PC-3 (cell line): ENCODE measurements around the gene PPM1B.

Experiments
- EZH2 ChIP-seq: fragments of 300-600 bp; sonication (generic); IDR thresholded peaks from one replicate; pipeline ENCODE4 v1.6.1; 2017; ENCODE audit warnings: antibody characterized with exemption, mild to moderate bottlenecking, low read length; ENCODE audit not compliant: unreplicated experiment
- EZH2phosphoT487 ChIP-seq: fragments of 300-600 bp; sonication (generic); IDR thresholded peaks from 2 replicates; pipeline ENCODE4 v1.6.1; 2018; ENCODE audit warnings: mild to moderate bottlenecking, antibody characterized with exemption, low read length, borderline replicate concordance
- TF ChIP-seq, protein P1 (sequence below): fragments of 300-600 bp; sonication (generic); conservative IDR thresholded peaks from 2 replicates; pipeline ENCODE4 v1.5.1; 2017; ENCODE audit warnings: antibody characterized with exemption, low read depth, mild to moderate bottlenecking, low read length

DNA sequence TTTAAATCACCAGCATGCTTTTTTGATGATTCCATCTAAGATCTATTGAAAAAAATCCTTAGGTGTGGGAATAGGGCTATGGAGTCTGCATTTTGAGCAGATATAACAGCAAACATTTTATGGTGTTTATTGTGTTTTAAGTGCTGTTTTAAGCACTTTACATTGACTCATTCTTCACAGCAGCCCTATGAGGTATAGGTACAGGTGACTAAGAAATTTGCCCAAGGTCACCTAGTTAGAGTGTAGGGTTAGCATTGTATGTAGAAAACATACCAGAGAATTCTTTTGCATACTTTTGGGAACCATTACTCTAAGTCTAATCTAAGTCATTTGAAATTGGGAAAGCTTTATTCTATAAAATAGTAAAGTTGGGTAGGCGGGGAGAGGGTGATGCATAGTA lies 31.3 kb downstream of the PPM1B start:
- TF ChIP-seq, protein P1, sequence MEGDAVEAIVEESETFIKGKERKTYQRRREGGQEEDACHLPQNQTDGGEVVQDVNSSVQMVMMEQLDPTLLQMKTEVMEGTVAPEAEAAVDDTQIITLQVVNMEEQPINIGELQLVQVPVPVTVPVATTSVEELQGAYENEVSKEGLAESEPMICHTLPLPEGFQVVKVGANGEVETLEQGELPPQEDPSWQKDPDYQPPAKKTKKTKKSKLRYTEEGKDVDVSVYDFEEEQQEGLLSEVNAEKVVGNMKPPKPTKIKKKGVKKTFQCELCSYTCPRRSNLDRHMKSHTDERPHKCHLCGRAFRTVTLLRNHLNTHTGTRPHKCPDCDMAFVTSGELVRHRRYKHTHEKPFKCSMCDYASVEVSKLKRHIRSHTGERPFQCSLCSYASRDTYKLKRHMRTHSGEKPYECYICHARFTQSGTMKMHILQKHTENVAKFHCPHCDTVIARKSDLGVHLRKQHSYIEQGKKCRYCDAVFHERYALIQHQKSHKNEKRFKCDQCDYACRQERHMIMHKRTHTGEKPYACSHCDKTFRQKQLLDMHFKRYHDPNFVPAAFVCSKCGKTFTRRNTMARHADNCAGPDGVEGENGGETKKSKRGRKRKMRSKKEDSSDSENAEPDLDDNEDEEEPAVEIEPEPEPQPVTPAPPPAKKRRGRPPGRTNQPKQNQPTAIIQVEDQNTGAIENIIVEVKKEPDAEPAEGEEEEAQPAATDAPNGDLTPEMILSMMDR, result no peak
- no peak for TF ChIP-seq EZH2
- TF ChIP-seq EZH2phosphoT487, result no peak
